ENCODE data around the gene CCDC142. TPM values are rescaled to one million over a fixed set of nuclear protein-coding genes. Genes with fewer than 3 reads are reported as not detected.
A peak's percentile ranks its signal among the peaks of the same experiment; 100 is the strongest.

CCDC142 gene
- total and polyA plus RNA-seq, 5 experiments from 2014 or later: 7.8 to 67.4 (median 15.5) TPM

DNA sequence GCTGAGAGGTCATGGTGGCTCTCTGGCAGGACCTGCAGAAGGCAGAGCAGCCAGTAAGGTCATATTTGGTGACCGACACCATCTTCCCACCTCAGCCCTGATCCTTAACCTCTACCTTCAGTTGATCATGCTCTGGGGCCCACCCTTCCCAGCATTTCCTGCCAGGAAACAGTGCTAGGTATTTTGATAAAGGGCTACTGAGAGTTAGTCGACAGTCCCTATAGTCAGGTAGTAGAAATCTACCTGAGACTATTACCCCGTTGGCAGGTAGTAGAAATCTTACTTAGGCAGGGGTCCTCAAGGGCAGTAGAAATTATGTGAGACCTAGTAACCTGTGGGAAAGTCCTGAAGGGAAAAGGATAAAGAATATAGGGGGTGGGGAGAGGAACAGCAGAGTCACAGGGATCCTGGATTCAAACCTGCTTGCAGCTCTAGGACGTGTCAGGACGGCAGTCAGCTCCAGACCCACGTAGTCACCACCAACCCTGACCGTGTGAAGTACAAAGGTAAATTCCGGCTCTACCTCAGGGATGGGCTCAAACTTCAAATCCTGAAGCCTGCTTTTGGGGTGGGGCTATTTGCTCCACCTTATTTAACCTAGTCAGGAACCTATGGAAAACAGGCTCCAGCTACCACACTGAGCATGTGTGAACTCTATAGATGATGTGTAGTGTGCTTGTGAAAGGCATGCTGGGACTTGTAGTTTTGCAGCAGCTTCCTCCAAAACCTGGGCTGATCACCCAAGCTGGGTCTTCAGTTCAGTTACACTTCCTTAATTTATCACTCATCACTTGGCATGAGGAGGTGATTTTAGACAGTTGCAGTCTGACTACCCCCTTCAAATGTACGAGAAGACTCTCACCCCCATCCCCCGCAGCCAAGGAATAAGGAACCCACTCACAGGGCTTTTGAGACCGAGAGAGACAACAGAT lies 43.2 kb upstream of the CCDC142 start, which contains the start of gene DQX1:
Gene DQX1, minus strand, starts transcription at position 515 of the 932 bp plus-strand sequence. Its CDS starts 502 bp downstream, at position 13.
- POLR2A ChIA-PET: interaction anchor here (1.0 to 2.1 kb wide), 5 partner anchors 18 to 68 kb away, joined by 4 to 9 read pairs (median 4); partner anchors contain the start of genes CCDC142, LBX2, MRPL53 and TTC31
- H3K4me3 Mint-ChIP-seq: peak within 1 kb of the TSS in 5 of 10 donors; percentile 18 to 70 (median 22)
- DNase-seq: no peak

DNA sequence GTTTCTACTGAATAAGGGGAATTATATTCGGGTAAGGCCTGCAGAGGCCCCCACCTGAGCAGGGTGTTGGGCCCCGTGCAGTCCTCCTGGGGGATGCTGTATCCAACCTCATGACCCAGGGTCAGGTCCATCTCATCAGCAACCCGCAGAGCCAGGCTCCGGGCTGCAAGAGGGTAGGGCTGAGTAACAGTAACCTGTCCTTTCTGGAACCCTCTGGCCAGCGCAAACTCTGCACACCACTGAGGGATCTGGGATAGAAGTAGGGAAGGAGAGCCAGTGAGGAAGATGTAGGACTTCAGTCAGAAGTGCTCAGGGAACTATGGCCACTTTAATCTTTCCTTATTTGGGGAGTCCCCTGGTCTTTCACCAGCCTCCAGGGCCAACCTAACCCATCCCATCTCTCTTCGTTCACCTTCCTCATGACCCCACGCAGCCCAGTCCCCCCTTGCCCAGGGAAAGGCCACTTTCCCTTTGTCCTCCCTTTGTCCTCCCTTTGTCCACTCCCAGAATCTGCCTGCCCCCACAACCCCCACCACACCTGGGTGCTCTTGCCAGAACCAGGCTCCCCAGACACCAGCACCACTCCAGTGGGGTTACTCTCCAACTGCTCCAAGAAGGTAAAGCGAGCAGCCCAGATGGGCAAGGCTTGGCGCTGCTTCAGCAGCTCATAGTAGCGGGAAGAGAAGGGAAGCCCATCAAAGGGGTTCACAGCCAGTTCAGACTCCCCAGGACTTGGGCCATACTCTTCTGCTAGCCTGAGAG lies 42.3 kb upstream of the CCDC142 start:
- peaks cover 4 to 27% (median 16%) of the 10 kb centered on the region in 3 donors for H3K36me3 Mint-ChIP-seq
- H3K9me3 Mint-ChIP-seq: no peaks in the 10 kb centered on the region
- no peak overlapping the region for H3K27ac Mint-ChIP-seq
- peaks cover 9 to 30% (median 21%) of the 10 kb centered on the region in 4 donors for H3K4me1 Mint-ChIP-seq
- POLR2A ChIA-PET: interaction anchor here (1.1 kb wide), 1 partner anchor 18 kb away, joined by 3 read pairs; the partner anchor contains the start of gene PCGF1
- no peak overlapping the region for H3K4me3 Mint-ChIP-seq
- no peak for DNase-seq
- ATAC-seq: no peak
- H3K27me3 Mint-ChIP-seq: peaks cover 3 to 18% (median 10%) of the 10 kb centered on the region in 5 donors

More for the DNA sequence above, 43.2 kb upstream of the CCDC142 start, which contains the start of gene DQX1:
- Mint-ChIP-seq H3K27me3 (peaks cover 0 to 10% (median 2%) of the 10 kb centered on the region in 5 donors), H3K9me3 (no peaks in the 10 kb centered on the region), H3K36me3 (peaks cover 4 to 27% (median 16%) of the 10 kb centered on the region in 3 donors), H3K27ac (peak within 1 kb of the TSS in 6 of 10 donors; percentile 18 to 78 (median 56)), H3K4me1 (peaks cover 12 to 34% (median 28%) of the 10 kb centered on the region in 4 donors)
- ATAC-seq: no peak

DNA sequence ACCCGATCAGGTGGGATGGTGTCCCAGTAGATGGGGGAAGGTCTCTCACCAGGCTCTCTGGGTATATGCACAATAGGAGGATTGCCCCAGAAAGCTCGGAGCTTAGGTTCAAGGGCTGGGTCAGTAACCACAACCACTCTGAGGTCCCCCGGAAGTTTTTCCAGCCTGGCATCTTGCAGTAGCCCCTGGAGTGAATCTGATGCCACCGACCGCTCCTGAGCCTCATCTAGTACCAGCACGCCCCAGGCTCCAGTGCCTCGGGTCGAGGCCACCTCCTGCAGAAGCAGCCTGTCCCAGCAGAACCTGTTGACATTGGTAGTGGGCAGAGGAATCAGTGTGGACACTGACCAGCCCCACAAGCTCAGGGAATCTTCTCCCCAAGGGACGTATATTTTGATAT lies 41.2 kb upstream of the CCDC142 start:
- Mint-ChIP-seq H3K4me1 (peaks cover 9 to 28% (median 20%) of the 10 kb centered on the region in 4 donors), H3K27me3 (peaks cover 13 to 29% (median 21%) of the 10 kb centered on the region in 5 donors), H3K4me3 (no peak overlapping the region), H3K27ac (no peak overlapping the region), H3K36me3 (peaks cover 4 to 27% (median 16%) of the 10 kb centered on the region in 3 donors), H3K9me3 (no peaks in the 10 kb centered on the region)
- no peak for ATAC-seq
- POLR2A ChIA-PET: interaction anchor here (1.1 kb wide), 1 partner anchor 16 kb away, joined by 3 read pairs; the partner anchor contains the start of gene PCGF1
- DNase-seq: no peak

DNA sequence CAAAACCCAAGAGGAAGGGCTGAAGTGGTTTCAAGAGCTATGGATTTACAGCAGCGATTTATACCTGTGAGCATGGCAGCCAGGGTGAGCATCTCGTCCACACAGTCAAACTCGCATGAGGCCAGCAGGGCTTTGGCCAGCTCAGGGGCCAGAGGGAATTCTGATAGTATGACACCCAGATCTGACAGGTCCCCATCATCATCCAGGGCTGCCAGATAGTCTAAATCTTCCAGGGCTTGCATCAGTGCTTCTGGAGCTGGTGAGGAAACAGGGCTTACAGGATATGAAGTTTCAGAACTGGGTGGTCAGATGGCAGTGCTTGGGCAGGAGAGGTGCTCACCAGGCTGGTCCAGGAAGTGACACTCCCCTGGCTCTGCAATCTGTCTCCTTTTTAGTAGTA lies 39.7 kb upstream of the CCDC142 start:
- Mint-ChIP-seq H3K36me3 (peaks cover 4 to 18% (median 14%) of the 10 kb centered on the region in 3 donors), H3K27ac (no peak overlapping the region), H3K27me3 (peaks cover 27 to 44% (median 36%) of the 10 kb centered on the region in 5 donors), H3K9me3 (no peaks in the 10 kb centered on the region), H3K4me1 (peaks cover 0 to 13% (median 7%) of the 10 kb centered on the region in 4 donors), H3K4me3 (no peak overlapping the region)
- no peak for ATAC-seq
- DNase-seq: no peak
- POLR2A ChIA-PET: interaction anchor here (0.6 kb wide), 1 partner anchor 251 kb away, joined by 3 read pairs; no protein-coding TSS in a partner anchor

DNA sequence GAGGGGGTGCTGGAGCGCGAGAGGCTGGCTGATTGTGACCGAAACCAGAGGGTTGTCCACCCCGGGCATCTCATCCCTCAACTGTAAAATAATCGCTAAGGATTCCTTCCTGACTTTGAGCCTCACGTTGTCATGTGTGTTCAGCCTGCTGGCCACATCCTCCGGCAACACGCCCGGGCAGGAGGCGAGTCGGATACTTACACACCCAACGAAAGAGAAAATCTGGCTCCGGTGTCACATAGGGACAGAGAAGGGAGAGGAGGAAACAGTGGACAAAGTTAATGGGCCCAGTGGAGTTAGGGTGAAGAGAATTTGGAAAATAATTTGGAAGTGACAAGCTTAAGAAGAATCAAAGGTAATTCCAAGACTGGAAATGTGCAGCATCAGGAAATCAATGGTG lies 33.9 kb upstream of the CCDC142 start:
- no peak for ATAC-seq
- no peaks in the 10 kb centered on the region for H3K9me3 Mint-ChIP-seq
- POLR2A ChIA-PET: interaction anchor here (0.6 to 6.2 kb wide), 3 partner anchors 9 to 40 kb away, joined by 3 to 35 read pairs (median 12); partner anchors contain the start of genes AUP1, HTRA2 and PCGF1

DNA sequence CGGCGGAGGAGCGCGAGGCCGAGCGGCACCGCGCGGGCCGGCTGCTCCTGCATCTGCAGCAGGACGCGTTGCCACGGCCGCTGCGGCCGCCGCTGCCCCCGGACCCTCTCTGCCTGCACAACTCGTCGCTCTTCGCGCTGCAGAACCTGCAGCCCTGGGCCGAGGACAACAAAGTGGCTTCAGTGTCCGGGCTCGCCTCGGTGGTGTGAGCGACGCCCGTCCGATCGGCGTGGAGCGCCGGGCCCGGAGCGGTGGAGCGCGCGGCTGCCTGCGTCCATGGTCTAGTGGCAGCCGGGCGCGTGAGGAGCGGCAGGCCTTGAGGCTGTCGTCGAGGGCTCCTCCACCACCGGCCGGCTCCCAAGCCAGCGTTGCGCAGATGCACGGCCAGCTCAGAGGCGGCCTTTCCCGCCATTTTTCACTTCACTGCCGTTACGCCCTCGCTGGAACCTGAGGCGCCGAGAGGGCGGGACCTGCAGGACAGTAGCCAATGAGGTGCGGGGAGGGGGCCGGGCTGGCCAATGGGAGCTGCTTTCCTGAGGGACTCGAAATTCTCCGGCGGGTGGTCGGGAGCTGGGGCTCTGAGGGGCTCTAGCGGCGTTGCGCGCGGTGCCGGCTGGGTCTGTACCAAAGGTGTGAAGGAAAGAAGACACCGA lies 33.3 kb upstream of the CCDC142 start:
- Mint-ChIP-seq H3K36me3 (peaks cover 0 to 5% (median 0%) of the 10 kb centered on the region in 3 donors), H3K27me3 (peaks cover 44 to 89% (median 61%) of the 10 kb centered on the region in 5 donors), H3K4me1 (peaks cover 13 to 26% (median 24%) of the 10 kb centered on the region in 4 donors), H3K9me3 (no peaks in the 10 kb centered on the region), H3K27ac (peak overlapping the region in 1 of 10 donors; percentile 65), H3K4me3 (peak overlapping the region; percentile 69 to 89 (median 82))
- ATAC-seq (peak; percentile 81 to 89), DNase-seq (peak; percentile 61 to 86 (median 73))
- POLR2A ChIA-PET: interaction anchor here (0.6 to 6.2 kb wide), 6 partner anchors 8 to 43 kb away, joined by 3 to 35 read pairs (median 6); partner anchors contain the start of genes AUP1, HTRA2, MRPL53 and PCGF1

More for the DNA sequence above, 33.9 kb upstream of the CCDC142 start:
- DNase-seq: no peak
- Mint-ChIP-seq H3K4me3 (peak overlapping the region; percentile 69 to 89 (median 82)), H3K4me1 (peaks cover 13 to 26% (median 24%) of the 10 kb centered on the region in 4 donors), H3K36me3 (peaks cover 0 to 5% (median 0%) of the 10 kb centered on the region in 3 donors), H3K27ac (peak overlapping the region in 1 of 10 donors; percentile 65), H3K27me3 (peaks cover 42 to 86% (median 60%) of the 10 kb centered on the region in 5 donors)

DNA sequence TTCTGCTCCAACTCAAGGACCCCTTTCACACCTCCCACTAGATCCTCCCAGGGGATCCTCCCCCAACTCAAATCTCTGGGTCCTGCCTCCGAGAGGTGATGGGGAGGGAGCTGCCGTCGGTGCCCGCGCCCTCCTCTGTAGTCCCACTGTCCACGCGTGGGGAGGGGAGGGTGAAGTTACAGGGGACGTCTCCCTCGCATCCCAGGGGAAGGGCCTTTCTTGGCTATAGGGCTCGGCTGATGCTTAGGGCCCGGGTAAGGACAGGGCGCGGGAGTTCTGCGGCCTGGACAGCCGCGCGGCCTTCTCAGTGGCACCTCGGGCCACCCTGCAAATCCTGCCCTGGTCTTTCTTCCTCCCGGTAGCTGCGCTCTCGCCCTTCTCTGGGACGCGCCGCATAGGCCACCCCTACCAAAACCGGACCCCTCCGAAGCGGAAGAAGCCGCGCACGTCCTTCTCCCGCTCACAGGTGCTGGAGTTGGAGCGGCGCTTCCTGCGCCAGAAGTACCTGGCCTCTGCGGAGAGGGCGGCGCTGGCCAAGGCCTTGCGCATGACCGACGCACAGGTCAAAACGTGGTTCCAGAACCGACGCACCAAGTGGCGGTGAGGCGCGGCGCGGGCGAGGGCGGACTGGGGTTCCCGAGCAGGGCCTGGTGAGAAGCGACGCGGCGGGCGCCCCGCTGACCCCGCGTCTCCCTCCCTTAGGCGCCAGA lies 32.6 kb upstream of the CCDC142 start:
- Mint-ChIP-seq H3K9me3 (no peaks in the 10 kb centered on the region), H3K36me3 (peaks cover 0 to 5% (median 0%) of the 10 kb centered on the region in 3 donors), H3K4me3 (peak overlapping the region; percentile 62 to 83 (median 74)), H3K27me3 (peaks cover 46 to 83% (median 62%) of the 10 kb centered on the region in 5 donors), H3K27ac (peak overlapping the region in 3 of 10 donors; percentile 31 to 40 (median 31)), H3K4me1 (peaks cover 13 to 26% (median 24%) of the 10 kb centered on the region in 4 donors)
- ATAC-seq: peak in 1 of 2 donors; percentile 21
- POLR2A ChIA-PET: interaction anchor here (1.2 to 6.2 kb wide), 6 partner anchors 8 to 57 kb away, joined by 3 to 35 read pairs (median 6); partner anchors contain the start of genes AUP1, HTRA2, MRPL53 and PCGF1
- peak in 2 of 10 donors; percentile 16 to 25 for DNase-seq

DNA sequence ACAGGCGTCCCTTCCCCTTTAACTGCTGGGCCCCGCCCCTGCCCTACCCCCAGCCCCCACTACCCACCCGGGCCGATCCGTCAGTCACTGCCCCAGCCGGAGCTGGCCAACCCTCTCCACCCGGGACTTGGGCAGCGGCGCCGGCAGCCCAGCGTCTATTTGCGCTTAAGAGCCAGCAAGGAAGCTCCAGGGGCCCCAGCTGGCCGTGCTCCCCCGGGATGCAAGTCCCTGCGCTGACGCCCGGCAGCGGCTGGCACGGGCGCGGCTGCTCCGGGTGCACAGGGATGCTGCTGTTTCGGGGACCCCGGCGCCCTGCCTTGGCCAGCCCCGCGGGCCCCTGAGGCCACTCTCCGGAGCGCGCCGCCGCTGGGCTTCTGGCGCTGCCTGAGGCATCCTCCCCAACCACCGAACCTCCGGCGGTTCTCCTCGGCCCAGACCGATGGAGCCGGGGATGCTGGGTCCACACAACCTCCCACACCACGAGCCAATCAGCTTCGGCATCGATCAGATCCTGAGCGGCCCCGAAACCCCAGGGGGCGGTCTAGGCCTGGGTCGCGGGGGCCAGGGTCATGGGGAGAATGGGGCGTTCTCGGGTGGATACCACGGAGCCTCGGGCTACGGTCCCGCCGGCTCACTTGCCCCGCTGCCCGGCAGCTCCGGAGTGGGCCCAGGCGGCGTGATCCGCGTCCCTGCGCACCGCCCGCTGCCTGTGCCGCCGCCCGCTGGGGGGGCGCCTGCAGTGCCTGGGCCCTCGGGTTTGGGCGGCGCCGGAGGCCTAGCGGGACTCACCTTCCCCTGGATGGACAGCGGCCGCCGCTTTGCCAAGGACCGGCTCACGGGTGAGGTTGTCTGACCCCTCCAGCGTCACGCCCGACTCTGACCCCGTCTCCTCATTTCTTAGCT lies 31.8 kb upstream of the CCDC142 start, which contains the start of gene TLX2:
Gene TLX2, plus strand, starts transcription at position 83 of the 903 bp plus-strand sequence. Its CDS starts 357 bp downstream, at position 440.
- ATAC-seq (peak; percentile 17 to 27), DNase-seq (peak in 2 of 10 donors; percentile 24 to 27)
- H3K36me3 Mint-ChIP-seq: peaks cover 0 to 5% (median 0%) of the 10 kb centered on the region in 3 donors
- peaks cover 13 to 26% (median 24%) of the 10 kb centered on the region in 4 donors for H3K4me1 Mint-ChIP-seq
- peak within 1 kb of the TSS; percentile 62 to 83 (median 74) for H3K4me3 Mint-ChIP-seq
- peaks cover 39 to 74% (median 60%) of the 10 kb centered on the region in 5 donors for H3K27me3 Mint-ChIP-seq
- H3K9me3 Mint-ChIP-seq: no peaks in the 10 kb centered on the region
- POLR2A ChIA-PET: interaction anchor here (0.6 to 6.2 kb wide), 10 partner anchors 9 to 781 kb away, joined by 3 to 35 read pairs (median 4); partner anchors contain the start of genes AUP1, CCDC142, HTRA2 and INO80B
- H3K27ac Mint-ChIP-seq: peak within 1 kb of the TSS in 3 of 10 donors; percentile 31 to 53 (median 40)

DNA sequence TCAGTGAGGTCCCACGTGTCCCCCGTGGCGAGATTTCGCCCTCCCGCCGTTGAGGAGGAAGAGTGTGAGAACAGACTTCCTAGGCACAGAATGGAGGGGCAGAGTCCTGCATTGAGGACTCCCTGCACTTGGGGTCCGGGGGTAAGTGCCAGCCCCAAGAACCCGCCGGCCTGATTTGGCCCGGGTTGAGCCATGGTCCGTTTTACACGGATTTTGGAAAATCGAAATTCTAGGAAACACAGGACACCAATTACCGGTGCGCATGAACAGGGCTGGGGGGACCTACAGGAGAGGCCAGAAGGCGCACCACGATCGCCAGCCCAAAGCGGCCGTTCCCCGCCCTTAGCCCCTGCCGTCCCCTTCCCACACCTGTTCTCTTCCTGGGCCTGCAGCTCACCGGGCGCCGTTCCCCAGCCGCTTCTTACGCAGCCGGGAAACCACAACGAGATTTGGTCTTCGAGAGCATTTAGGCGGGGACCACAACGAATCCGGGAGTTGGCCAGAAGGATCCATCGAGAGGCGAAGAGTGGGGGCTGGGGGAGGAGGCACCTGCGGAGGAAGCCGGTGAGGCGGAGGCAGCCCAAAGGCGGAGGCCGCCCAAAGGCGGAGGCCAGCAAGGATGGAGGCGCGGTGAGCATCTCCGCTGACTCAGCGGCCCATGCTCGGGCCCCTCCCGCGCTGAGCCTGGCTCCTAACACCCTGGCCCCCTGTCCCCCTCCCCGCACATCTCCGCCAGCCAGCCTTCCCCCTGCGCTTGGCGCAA lies 31.0 kb upstream of the CCDC142 start:
- Mint-ChIP-seq H3K27ac (peak overlapping the region in 1 of 10 donors; percentile 53), H3K4me3 (peak overlapping the region in 8 of 10 donors; percentile 22 to 59 (median 46)), H3K9me3 (no peaks in the 10 kb centered on the region), H3K27me3 (peaks cover 31 to 66% (median 54%) of the 10 kb centered on the region in 5 donors), H3K4me1 (peaks cover 13 to 26% (median 25%) of the 10 kb centered on the region in 4 donors), H3K36me3 (peaks cover 0 to 5% (median 0%) of the 10 kb centered on the region in 3 donors)
- POLR2A ChIA-PET: interaction anchor here (0.7 to 6.2 kb wide), 5 partner anchors 10 to 59 kb away, joined by 3 to 35 read pairs (median 3); partner anchors contain the start of genes AUP1, CCDC142, HTRA2 and INO80B
- peak in 2 of 10 donors; percentile 23 to 27 for DNase-seq
- ATAC-seq: no peak

Measured in naive thymus-derived CD8-positive, alpha-beta T cell (primary cell).